HFF-Myc (cell line): ENCODE results near the gene CYTH3.
"Not testable (repeated sequence)": the region's sequence is repeated elsewhere in the genome, so short reads cannot be mapped to it uniquely, and the experiment has no call there.

ENCODE experiments used
- DNase-seq: peaks from one replicate; pipeline ENCODE4 v3.0.0-alpha.2; 2011; ENCODE audit warnings: low read depth; ENCODE audit errors: extremely low read depth
- H3K4me3 ChIP-seq: replicated peaks from 2 replicates; pipeline ENCODE4 v1.5.1; 2011; ENCODE audit warnings: low read depth, mild to moderate bottlenecking, control low read depth, low read length
- CTCF ChIP-seq: IDR thresholded peaks from 2 replicates; pipeline ENCODE4 v1.5.1; 2012; ENCODE audit warnings: mild to moderate bottlenecking, low read depth, low read length, control low read depth; ENCODE audit errors: missing control alignments

The CYTH3 gene

DNA sequence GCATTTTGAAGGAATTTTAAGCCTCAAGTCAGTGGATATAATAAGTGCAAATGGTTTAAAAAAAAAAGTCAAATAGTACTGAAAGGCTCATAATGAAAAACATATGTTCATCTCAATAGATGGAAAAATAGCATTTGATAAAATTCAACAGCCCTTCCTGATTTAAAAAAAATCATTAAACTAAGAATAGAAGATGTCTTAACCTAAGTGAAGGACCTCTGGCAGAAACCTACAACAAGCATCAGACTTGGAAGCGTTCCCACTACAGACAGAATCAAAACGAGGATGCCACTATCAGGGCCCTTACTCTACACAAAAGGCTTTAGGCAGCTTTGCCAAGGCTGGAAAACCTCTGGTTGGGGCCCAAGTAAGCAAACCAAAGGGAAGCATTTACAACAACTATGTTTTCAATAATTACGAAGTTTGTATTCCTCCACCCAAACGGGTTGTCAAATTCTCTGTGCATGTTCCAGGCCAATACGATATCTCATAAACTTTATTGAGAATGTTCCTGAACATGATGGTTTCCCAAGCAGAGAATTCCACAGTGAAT lies 45.1 kb downstream of the CYTH3 start:
- no peak overlapping the region for H3K4me3 ChIP-seq
- TF ChIP-seq CTCF = no peak
- DNase-seq = no peak

- TF ChIP-seq CTCF = no peak
- no peak overlapping the region for H3K4me3 ChIP-seq
- peak; percentile 96 for DNase-seq
These were observed 46.1 kb downstream of the CYTH3 start for GRCh38 chr7:6226194-6226799.

GRCh38 chr7:6223411-6223810 lies 49.0 kb downstream of the CYTH3 start:
- not testable (repeated sequence) for DNase-seq, H3K4me3 ChIP-seq

DNA sequence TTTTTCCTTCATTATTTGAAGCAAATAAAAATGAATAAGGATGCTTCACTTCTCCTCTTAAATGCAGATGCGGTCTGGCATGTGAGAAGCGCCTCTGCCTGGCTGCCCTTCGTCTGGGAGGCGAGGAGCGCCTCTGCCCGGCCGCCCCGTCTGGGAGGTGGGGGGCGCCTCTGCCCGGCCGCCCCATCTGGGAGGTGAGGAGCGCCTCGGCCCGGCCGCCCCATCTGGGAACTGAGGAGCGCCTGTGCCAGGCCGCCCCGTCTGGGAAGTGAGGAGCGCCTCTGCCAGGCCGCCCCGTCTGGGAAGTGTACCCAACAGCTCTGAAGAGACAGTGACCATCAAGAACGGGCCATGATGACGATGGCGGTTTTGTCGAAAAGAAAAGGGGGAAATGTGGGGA lies 49.4 kb downstream of the CYTH3 start:
- not testable (repeated sequence) for H3K4me3 ChIP-seq, DNase-seq

- no peak for DNase-seq
These were observed 50.8 kb downstream of the CYTH3 start for GRCh38 chr7:6221340-6222319.

DNA sequence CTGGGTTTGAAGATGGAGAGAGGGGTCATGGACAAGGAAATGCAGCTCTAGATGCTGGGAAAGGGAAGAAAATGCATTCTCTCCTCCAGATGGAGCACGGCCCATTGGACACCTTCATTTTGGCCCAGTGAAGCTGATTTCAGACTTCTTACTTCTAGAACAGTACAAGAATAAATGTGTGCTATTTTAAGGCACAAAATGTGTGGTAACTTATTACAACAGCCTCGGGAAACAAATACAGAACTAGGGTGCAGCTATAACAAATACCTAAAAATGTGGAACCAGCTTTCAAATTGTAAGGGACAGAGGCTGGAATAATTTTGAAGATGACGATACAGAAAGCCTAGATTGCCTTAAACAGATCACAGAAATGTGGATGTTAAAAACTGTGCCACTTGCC lies 54.1 kb downstream of the CYTH3 start:
- H3K4me3 ChIP-seq = no peak overlapping the region
- DNase-seq = no peak
- TF ChIP-seq CTCF = no peak

More at GRCh38 chr7:6221340-6222319, 50.8 kb downstream of the CYTH3 start:
- H3K4me3 ChIP-seq = no peak overlapping the region
- TF ChIP-seq CTCF = no peak

- DNase-seq = no peak
- no peak for TF ChIP-seq CTCF
- no peak overlapping the region for H3K4me3 ChIP-seq
These were observed 60.4 kb downstream of the CYTH3 start for GRCh38 chr7:6212008-6212407.
